ENCODE results near the gene SIX5.

SIX5 gene

GRCh38 chr19:45717983-45718650, 50.9 kb downstream of the SIX5 start:
- Histone ChIP-seq H3K9ac (ENCODE audit: low read length) (peak overlapping the region; percentile 79), H3K27ac (ENCODE audit: low read length) (peak overlapping the region; percentile 78), H3K4me1 (ENCODE audit: low read length) (peaks cover 17% of the 10 kb centered on the region), H3K79me2 (ENCODE audit: low read length) (peaks cover 59% of the 10 kb centered on the region), H3K27me3 (ENCODE audit: low read depth, low read length) (no peaks in the 10 kb centered on the region), H2AFZ (ENCODE audit: low read depth, low read length) (no peak overlapping the region), H4K20me1 (ENCODE audit: insufficient read depth, low read length) (no peaks in the 10 kb centered on the region), H3K9me3 (ENCODE audit: insufficient read depth, low read length) (no peaks in the 10 kb centered on the region), H3K4me2 (ENCODE audit: low read length) (peak overlapping the region; percentile 61), H3K4me3 (ENCODE audit: low read length) (peak overlapping the region; percentile 83), H3K36me3 (replicated peaks; ENCODE audit: low read depth, low read length) (peaks cover 18% of the 10 kb centered on the region)
- TF ChIP-seq CTCF (IDR thresholded peaks at IDR 0.05; ENCODE audit: low read depth, low read length) (no peak), EZH2phosphoT487 (IDR thresholded peaks at IDR 0.05; ENCODE audit: low read depth) (no peak)

GRCh38 chr19:45717131-45717982, 51.7 kb downstream of the SIX5 start:
- H2AFZ ChIP-seq (ENCODE audit: low read depth, low read length), result peak overlapping the region; percentile 18; the same call in 1 of the 2 replicates

GRCh38 chr19:45716359-45717130, 52.5 kb downstream of the SIX5 start:
- peak overlapping the region; percentile 47 for H3K27ac ChIP-seq (ENCODE audit: low read length)
- peak overlapping the region; percentile 83 for H3K4me3 ChIP-seq (ENCODE audit: low read length)
- H4K20me1 ChIP-seq (ENCODE audit: insufficient read depth, low read length), result no peaks in the 10 kb centered on the region
- H3K27me3 ChIP-seq (ENCODE audit: low read depth, low read length), result no peaks in the 10 kb centered on the region
- peaks cover 27% of the 10 kb centered on the region for H3K36me3 ChIP-seq (replicated peaks; ENCODE audit: low read depth, low read length)
- TF ChIP-seq CTCF (IDR thresholded peaks at IDR 0.05; ENCODE audit: low read depth, low read length) (no peak), EZH2phosphoT487 (IDR thresholded peaks at IDR 0.05; ENCODE audit: low read depth) (no peak)
- H2AFZ ChIP-seq (ENCODE audit: low read depth, low read length), result peak overlapping the region; percentile 18; the same call in 1 of the 2 replicates
- H3K4me2 ChIP-seq (ENCODE audit: low read length), result peak overlapping the region; percentile 86
- H3K79me2 ChIP-seq (ENCODE audit: low read length), result peaks cover 58% of the 10 kb centered on the region
- peaks cover 17% of the 10 kb centered on the region for H3K4me1 ChIP-seq (ENCODE audit: low read length)
- peak overlapping the region; percentile 90 for H3K9ac ChIP-seq (ENCODE audit: low read length)
- H3K9me3 ChIP-seq (ENCODE audit: insufficient read depth, low read length), result no peaks in the 10 kb centered on the region

More at GRCh38 chr19:45717131-45717982, 51.7 kb downstream of the SIX5 start:
- no peaks in the 10 kb centered on the region for H3K27me3 ChIP-seq (ENCODE audit: low read depth, low read length)
- no peaks in the 10 kb centered on the region for H4K20me1 ChIP-seq (ENCODE audit: insufficient read depth, low read length)
- H3K4me2 ChIP-seq (ENCODE audit: low read length), result peak overlapping the region; percentile 86
- H3K27ac ChIP-seq (ENCODE audit: low read length), result peak overlapping the region; percentile 78
- peaks cover 17% of the 10 kb centered on the region for H3K4me1 ChIP-seq (ENCODE audit: low read length)
- H3K9me3 ChIP-seq (ENCODE audit: insufficient read depth, low read length), result no peaks in the 10 kb centered on the region
- H3K9ac ChIP-seq (ENCODE audit: low read length), result peak overlapping the region; percentile 90
- H3K4me3 ChIP-seq (ENCODE audit: low read length), result peak overlapping the region; percentile 83
- TF ChIP-seq EZH2phosphoT487 (IDR thresholded peaks at IDR 0.05; ENCODE audit: low read depth), result no peak
- TF ChIP-seq CTCF (IDR thresholded peaks at IDR 0.05; ENCODE audit: low read depth, low read length), result peak; percentile 34
- H3K36me3 ChIP-seq (replicated peaks; ENCODE audit: low read depth, low read length), result peaks cover 24% of the 10 kb centered on the region
- peaks cover 58% of the 10 kb centered on the region for H3K79me2 ChIP-seq (ENCODE audit: low read length)

Data from OCI-LY3 (cell line).